Gastroesophageal sphincter (tissue), 4 donors: Measurements from ENCODE around the gene ARFGEF2. TPM values are rescaled to one million over a fixed set of nuclear protein-coding genes. Genes with fewer than 3 reads are reported as not detected.

ENCODE experiments used
- ATAC-seq: fragments of 150-250 bp; one replicate; pipeline ENCODE4 v1.9.1; 2016; ENCODE audit warnings: mild to moderate bottlenecking, moderate library complexity
- H3K27ac ChIP-seq, 4 donors: fragments of 200-600 bp; sonication (generic) in 3 of 4; 1 replicate in 3 of 4; 2 replicates in 1 of 4; pipeline ENCODE4 v1.5.1; 2016 to 2019
- H3K27me3 ChIP-seq: fragments of 200-600 bp; sonication (generic); one replicate; pipeline ENCODE4 v1.5.1; 2019
- H3K36me3 ChIP-seq, 2 donors: fragments of 200-600 bp; sonication (generic); one replicate each; pipeline ENCODE4 v1.5.1; 2019; ENCODE audit warnings: control low read depth in 1 of 2
- H3K4me1 ChIP-seq, 3 donors: fragments of 200-600 bp; sonication (generic); 1 replicate in 2 of 3; 2 replicates in 1 of 3; pipeline ENCODE4 v1.5.1; 2016 to 2019; ENCODE audit warnings: control low read depth in 2 of 3
- H3K4me3 ChIP-seq, 2 donors: fragments of 200-600 bp; sonication (generic); one replicate each; pipeline ENCODE4 v1.5.1; 2019; ENCODE audit warnings: mild to moderate bottlenecking in 1 of 2, moderate library complexity in 1 of 2
- H3K9me3 ChIP-seq, 3 donors: fragments of 200-600 bp; sonication (generic); one replicate each; pipeline ENCODE4 v1.5.1; 2017 to 2019; ENCODE audit warnings: control low read depth in 2 of 3
- EP300 ChIP-seq: sonication (generic); formaldehyde crosslinking; IDR thresholded peaks from one replicate; pipeline ENCODE4 v1.6.1; 2017; ENCODE audit warnings: antibody characterized with exemption, mild to moderate bottlenecking
- POLR2A ChIP-seq, 2 donors: fragments of 450-650 bp; IDR thresholded peaks; one replicate each; pipeline ENCODE4 v1.6.1; 2017; ENCODE audit warnings: antibody characterized with exemption in 2 of 2, mild to moderate bottlenecking in 2 of 2, moderate library complexity in 1 of 2
- POLR2AphosphoS5 ChIP-seq: sonication (generic); formaldehyde crosslinking; IDR thresholded peaks from one replicate; pipeline ENCODE4 v1.6.1; 2017; ENCODE audit warnings: antibody characterized with exemption
- WGBS, 2 donors: methylation state at CpG; one replicate each; pipeline ENCODE4 v1.1.5; 2018; ENCODE audit warnings: low coverage in 1 of 2; 5-methylcytosine and 5-hydroxymethylcytosine counted together
- total RNA-seq, 4 donors: library from RNA; depleted of rRNA; stranded (reverse); fragments of >200 nt; gene quantifications; one replicate each; pipeline ENCODE4 v1.1.0, GENCODE V29; 2016
- TF ChIP-seq, protein P1 (sequence below), 4 experiments: fragments of 200-600 bp in 2 of 4; fragments of 450-650 bp in 2 of 4; sonication (generic) in 1 of 4; IDR thresholded peaks; one replicate each; pipeline ENCODE4 v1.5.1; 2017 to 2019; ENCODE audit warnings: antibody characterized with exemption in 4 of 4, mild to moderate bottlenecking in 2 of 4, moderate library complexity in 2 of 4

The ARFGEF2 gene
- 100 to 1,000 TPM in 1 of 4 donors, 10 to 100 TPM in 3; 42.6 to 101 (median 51.3) TPM for total RNA-seq

DNA sequence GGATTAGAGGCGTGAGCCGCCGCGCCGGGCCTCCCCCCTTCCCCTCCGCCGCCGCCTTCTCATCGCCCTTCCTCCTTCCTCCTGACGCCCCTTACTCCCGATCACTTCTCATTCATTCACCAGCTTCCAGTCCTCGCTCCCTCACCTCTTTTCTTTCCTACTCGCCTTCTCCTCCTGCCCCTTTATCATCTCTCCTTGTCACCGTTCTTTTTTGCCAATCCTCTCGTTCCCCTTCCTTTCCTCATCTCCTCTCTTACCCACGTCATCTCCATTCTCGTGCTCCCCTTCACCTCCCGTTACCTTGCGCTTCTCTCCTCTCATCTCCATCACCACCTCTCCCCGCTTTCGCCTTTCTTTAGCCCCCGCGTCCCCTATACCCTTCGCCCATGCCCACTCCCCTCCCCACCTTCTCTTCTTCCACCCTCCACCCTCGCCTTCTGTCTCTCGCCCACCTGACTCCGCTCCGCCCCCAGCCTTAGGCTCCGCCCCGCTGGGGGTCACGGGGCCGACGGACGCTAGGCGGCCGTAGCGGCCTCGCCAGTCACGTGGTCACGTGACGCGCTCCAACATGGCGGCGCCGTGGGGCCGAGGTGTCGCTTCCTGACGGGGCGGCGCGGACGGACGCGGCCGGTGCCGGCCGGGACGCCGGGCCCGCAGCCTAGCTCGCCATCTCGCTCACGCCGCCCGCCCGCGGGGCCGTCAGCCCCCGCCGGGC, at the start of gene ARFGEF2:
Gene ARFGEF2, plus strand, starts transcription at position 544 of the 715 bp plus-strand sequence. CDS start 179 bp downstream, outside the sequence.
- peak within 1 kb of the TSS; percentile 51 to 96 (median 93) for H3K27ac ChIP-seq
- H3K9me3 ChIP-seq = no peaks in the 10 kb centered on the region
- 0% methylated on average over 23 to 25 of the region's 70 CpGs for WGBS, 2 donors
- ATAC-seq = peak; percentile 96
- H3K27me3 ChIP-seq = no peaks in the 10 kb centered on the region
- TF ChIP-seq POLR2AphosphoS5 = peak; percentile 86
- TF ChIP-seq EP300 = no peak
- peak; percentile 84 to 89 for TF ChIP-seq POLR2A (IDR thresholded peaks at IDR 0.05)
- TF ChIP-seq, protein P1, sequence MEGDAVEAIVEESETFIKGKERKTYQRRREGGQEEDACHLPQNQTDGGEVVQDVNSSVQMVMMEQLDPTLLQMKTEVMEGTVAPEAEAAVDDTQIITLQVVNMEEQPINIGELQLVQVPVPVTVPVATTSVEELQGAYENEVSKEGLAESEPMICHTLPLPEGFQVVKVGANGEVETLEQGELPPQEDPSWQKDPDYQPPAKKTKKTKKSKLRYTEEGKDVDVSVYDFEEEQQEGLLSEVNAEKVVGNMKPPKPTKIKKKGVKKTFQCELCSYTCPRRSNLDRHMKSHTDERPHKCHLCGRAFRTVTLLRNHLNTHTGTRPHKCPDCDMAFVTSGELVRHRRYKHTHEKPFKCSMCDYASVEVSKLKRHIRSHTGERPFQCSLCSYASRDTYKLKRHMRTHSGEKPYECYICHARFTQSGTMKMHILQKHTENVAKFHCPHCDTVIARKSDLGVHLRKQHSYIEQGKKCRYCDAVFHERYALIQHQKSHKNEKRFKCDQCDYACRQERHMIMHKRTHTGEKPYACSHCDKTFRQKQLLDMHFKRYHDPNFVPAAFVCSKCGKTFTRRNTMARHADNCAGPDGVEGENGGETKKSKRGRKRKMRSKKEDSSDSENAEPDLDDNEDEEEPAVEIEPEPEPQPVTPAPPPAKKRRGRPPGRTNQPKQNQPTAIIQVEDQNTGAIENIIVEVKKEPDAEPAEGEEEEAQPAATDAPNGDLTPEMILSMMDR (IDR thresholded peaks at IDR 0.05) = peak in 3 of 4 experiments; percentile 32 to 39 (median 33)
- H3K4me1 ChIP-seq = peaks cover 0 to 53% (median 12%) of the 10 kb centered on the region in 3 donors
- H3K4me3 ChIP-seq = peak within 1 kb of the TSS; percentile 67 to 76
- no peaks in the 10 kb centered on the region for H3K36me3 ChIP-seq

GRCh38 chr20:48875233-48875913, 46.1 kb upstream of the ARFGEF2 start:
- Histone ChIP-seq H3K27ac (no peak overlapping the region), H3K9me3 (no peaks in the 10 kb centered on the region), H3K4me3 (no peak overlapping the region), H3K27me3 (no peaks in the 10 kb centered on the region), H3K36me3 (no peaks in the 10 kb centered on the region), H3K4me1 (peaks cover 0 to 8% (median 0%) of the 10 kb centered on the region in 3 donors)
- TF ChIP-seq, protein P1 (IDR thresholded peaks at IDR 0.05) = no peak
- TF ChIP-seq EP300 (no peak), POLR2A (IDR thresholded peaks at IDR 0.05) (no peak), POLR2AphosphoS5 (no peak)
- WGBS, 2 donors = 73 to 79% methylated on average over 16 to 17 of the region's 17 CpGs
- ATAC-seq = no peak

- TF ChIP-seq, protein P1 (IDR thresholded peaks at IDR 0.05) = no peak
- TF ChIP-seq POLR2A (IDR thresholded peaks at IDR 0.05) (no peak), EP300 (no peak), POLR2AphosphoS5 (no peak)
- 20 to 40% methylated on average over 1 to 3 of the region's 5 CpGs for WGBS, 2 donors
- Histone ChIP-seq H3K9me3 (no peaks in the 10 kb centered on the region), H3K4me3 (no peak overlapping the region), H3K27me3 (no peaks in the 10 kb centered on the region), H3K36me3 (no peaks in the 10 kb centered on the region), H3K27ac (no peak overlapping the region), H3K4me1 (peaks cover 0 to 8% (median 0%) of the 10 kb centered on the region in 3 donors)
- ATAC-seq = no peak
These were observed 45.6 kb upstream of the ARFGEF2 start for GRCh38 chr20:48875914-48876240.

GRCh38 chr20:48877304-48877703, 44.2 kb upstream of the ARFGEF2 start:
- Histone ChIP-seq H3K4me1 (peaks cover 0 to 8% (median 0%) of the 10 kb centered on the region in 3 donors), H3K27ac (no peak overlapping the region), H3K27me3 (no peaks in the 10 kb centered on the region), H3K36me3 (no peaks in the 10 kb centered on the region), H3K9me3 (no peaks in the 10 kb centered on the region), H3K4me3 (no peak overlapping the region)
- ATAC-seq = no peak
- WGBS, 2 donors = 42 to 50% methylated on average over 2 of the region's 2 CpGs
- TF ChIP-seq, protein P1 (IDR thresholded peaks at IDR 0.05) = peak in 1 of 4 experiments; percentile 21
- no peak for TF ChIP-seq POLR2A (IDR thresholded peaks at IDR 0.05)
